GM12873 (cell line): Measurements from ENCODE around the gene SMOC2.

ENCODE experiments used
- CTCF ChIP-seq: IDR thresholded peaks from 2 replicates; pipeline ENCODE4 v1.5.1; 2012; ENCODE audit warnings: low read depth, mild to moderate bottlenecking, moderate library complexity, low read length, control low read depth; ENCODE audit not compliant: insufficient read depth; ENCODE audit errors: missing control alignments

SMOC2 gene

GRCh38 chr6:168473197-168473596 lies 32.2 kb downstream of the SMOC2 start:
- TF ChIP-seq CTCF, result no peak

GRCh38 chr6:168475188-168476013 lies 34.4 kb downstream of the SMOC2 start:
- no peak for TF ChIP-seq CTCF

GRCh38 chr6:168479421-168479820 lies 38.4 kb downstream of the SMOC2 start:
- TF ChIP-seq CTCF, result no peak

- TF ChIP-seq CTCF, result no peak
Observed at GRCh38 chr6:168480481-168480880, 39.5 kb downstream of the SMOC2 start.

- TF ChIP-seq CTCF, result no peak
Observed at GRCh38 chr6:168485818-168486217, 44.8 kb downstream of the SMOC2 start.

- TF ChIP-seq CTCF, result no peak
Observed at GRCh38 chr6:168490757-168491156, 49.8 kb downstream of the SMOC2 start.

GRCh38 chr6:168493976-168494375 lies 53.0 kb downstream of the SMOC2 start:
- no peak for TF ChIP-seq CTCF
